Stimulated activated CD8-positive, alpha-beta memory T cell treated with anti-CD3 and anti-CD28 coated beads, Interleukin-4, amount 100 ng/mL, for 48 hours (primary cell): Measurements from ENCODE around the gene TMPRSS4.

Source experiments
- DNase-seq: peaks from one replicate; pipeline ENCODE4 v3.0.0-alpha.2; 2020

The TMPRSS4 gene

DNA sequence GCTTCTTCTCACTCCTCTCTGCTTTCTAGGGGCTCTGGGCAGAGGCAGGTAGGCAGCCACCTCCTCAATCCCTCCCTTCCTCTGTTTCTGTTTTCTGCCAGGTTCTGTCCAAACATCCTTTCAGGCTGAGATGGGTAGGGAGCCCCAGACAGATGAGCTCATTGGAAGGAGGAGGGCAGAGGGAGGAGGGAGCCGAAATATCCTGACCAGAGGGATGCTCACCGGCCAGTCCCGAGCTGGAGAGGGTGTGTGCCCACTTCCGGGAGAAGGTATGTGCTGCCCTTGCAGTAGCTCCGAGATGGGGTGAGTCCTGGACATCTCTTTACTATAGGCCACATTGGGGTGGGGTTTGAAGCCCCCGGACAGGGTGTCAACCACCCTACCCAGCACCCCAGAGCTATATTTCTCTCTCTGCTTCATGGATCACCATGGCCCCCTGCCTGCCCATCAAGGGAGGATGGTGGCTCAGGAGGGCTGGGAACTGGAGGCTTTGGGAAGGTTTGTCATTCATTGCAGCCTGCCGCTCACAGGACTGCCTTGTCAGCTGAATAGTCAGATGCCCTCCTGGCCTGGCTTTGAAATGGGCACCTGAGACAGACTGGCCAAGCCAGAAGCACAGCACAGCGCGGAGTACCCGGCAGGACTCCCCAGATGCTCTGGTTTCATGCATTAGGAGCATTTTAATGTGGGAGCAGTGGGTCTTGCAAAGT, 80.5 kb downstream of the TMPRSS4 start:
- DNase-seq = no peak

- DNase-seq = no peak
Observed at GRCh38 chr11:118161786-118162185, 84.9 kb downstream of the TMPRSS4 start.

DNA sequence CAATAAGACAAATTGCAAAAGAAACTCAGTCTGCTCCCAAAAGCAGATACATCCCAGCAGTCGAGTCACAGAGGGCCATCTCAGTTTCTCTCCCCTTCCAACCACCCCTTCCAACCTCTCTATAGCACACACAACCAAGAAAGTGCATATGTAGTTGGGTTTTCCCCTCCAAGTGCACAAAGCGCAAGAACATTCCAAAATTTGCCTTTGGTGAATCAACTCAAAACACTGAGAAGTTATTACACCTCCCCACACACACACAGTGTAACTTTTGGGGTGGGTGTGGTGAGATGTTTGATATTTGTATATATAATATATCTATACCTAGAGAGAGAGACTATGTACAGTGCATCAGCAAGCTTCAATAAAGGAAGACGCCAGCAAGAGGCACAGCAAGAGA, 86.0 kb downstream of the TMPRSS4 start:
- no peak for DNase-seq

- DNase-seq = no peak
Observed at GRCh38 chr11:118163494-118163893, 86.6 kb downstream of the TMPRSS4 start.

- no peak for DNase-seq
Observed at GRCh38 chr11:118164885-118165284, 88.0 kb downstream of the TMPRSS4 start.

DNA sequence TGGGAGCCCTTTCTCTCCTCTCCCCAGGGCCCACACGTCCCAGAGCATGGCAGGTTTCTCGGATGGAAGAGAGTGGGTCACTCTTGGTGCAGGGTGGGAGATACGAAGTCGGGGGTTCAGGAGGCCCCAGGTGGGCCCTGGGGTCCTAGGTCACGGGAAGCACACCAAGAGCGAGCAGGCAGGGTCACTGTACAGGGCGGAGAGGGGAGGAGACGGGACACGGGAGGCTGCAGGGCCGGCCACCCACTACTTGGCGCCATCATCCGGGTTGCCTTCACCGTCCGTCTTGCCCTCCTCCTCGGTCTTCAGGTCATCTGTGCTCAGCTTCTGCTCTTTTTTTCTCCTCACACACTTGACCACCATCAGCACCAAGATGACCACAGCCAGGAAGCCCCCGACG, 89.8 kb downstream of the TMPRSS4 start:
- DNase-seq = no peak

GRCh38 chr11:118167253-118167652, 90.4 kb downstream of the TMPRSS4 start:
- no peak for DNase-seq

GRCh38 chr11:118167906-118168305, 91.0 kb downstream of the TMPRSS4 start:
- no peak for DNase-seq

GRCh38 chr11:118168316-118168715, 91.4 kb downstream of the TMPRSS4 start:
- no peak for DNase-seq

GRCh38 chr11:118168751-118169150, 91.9 kb downstream of the TMPRSS4 start:
- no peak for DNase-seq

GRCh38 chr11:118169300-118170140, 92.6 kb downstream of the TMPRSS4 start:
- no peak for DNase-seq

GRCh38 chr11:118170231-118170630, 93.4 kb downstream of the TMPRSS4 start:
- no peak for DNase-seq

DNA sequence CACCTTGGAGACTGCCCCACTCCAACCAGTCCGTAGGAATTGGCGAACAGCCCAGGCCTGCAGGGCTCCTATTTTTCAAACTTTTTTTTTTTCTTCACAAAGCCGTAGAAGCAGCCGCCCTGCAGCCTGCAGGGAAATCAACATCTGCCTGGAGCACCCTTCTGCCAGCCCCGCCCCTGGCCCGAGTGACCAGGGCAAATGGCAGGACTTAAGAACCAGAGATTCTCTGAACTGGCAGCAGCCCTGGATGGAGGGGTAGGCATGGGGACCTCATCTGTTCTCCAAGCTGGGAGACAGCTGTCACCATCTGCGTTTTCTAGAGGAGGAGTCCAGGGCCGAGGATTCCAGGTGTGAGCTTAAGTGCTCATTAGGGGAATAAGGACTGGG, 94.0 kb downstream of the TMPRSS4 start:
- DNase-seq = no peak
